ENCODE results near the gene KLHL28.
"Not testable (repeated sequence)": the region's sequence is repeated elsewhere in the genome, so short reads cannot be mapped to it uniquely, and the experiment has no call there.

The KLHL28 gene

GRCh38 chr14:44898551-44898950, 63.2 kb downstream of the KLHL28 start:
- H3K27me3 ChIP-seq (ENCODE audit: control insufficient read depth, insufficient read depth, low read length, poor library complexity, severe bottlenecking): no peaks in the 10 kb centered on the region
- no peak overlapping the region for H3K27ac ChIP-seq (ENCODE audit: insufficient read depth, low read depth, low read length, poor library complexity, severe bottlenecking)
- peak overlapping the region; percentile 88 for H3K4me3 ChIP-seq (ENCODE audit: insufficient read depth, low read depth, low read length)
- H3K36me3 ChIP-seq (ENCODE audit: control insufficient read depth, insufficient read depth, low read length): no peaks in the 10 kb centered on the region
- WGBS, 2 experiments: 80 to 100% methylated on average over 4 to 6 of the region's 6 CpGs
- H3K4me1 ChIP-seq (ENCODE audit: control insufficient read depth, insufficient read depth, low read length): no peaks in the 10 kb centered on the region
- H3K9me3 ChIP-seq (ENCODE audit: control insufficient read depth, low read length): peaks cover 3% of the 10 kb centered on the region

GRCh38 chr14:44897845-44898151, 63.9 kb downstream of the KLHL28 start:
- Histone ChIP-seq H3K27me3 (ENCODE audit: control insufficient read depth, insufficient read depth, low read length, poor library complexity, severe bottlenecking) (no peaks in the 10 kb centered on the region), H3K36me3 (ENCODE audit: control insufficient read depth, insufficient read depth, low read length) (no peaks in the 10 kb centered on the region), H3K27ac (ENCODE audit: insufficient read depth, low read depth, low read length, poor library complexity, severe bottlenecking) (peak overlapping the region; percentile 86), H3K9me3 (ENCODE audit: control insufficient read depth, low read length) (peaks cover 3% of the 10 kb centered on the region), H3K4me1 (ENCODE audit: control insufficient read depth, insufficient read depth, low read length) (no peaks in the 10 kb centered on the region), H3K4me3 (ENCODE audit: insufficient read depth, low read depth, low read length) (peak overlapping the region; percentile 88)
- WGBS, 2 experiments: 5 to 6% methylated on average over 13 of the region's 13 CpGs

- Histone ChIP-seq H3K27ac (ENCODE audit: insufficient read depth, low read depth, low read length, poor library complexity, severe bottlenecking) (peak overlapping the region; percentile 86), H3K27me3 (ENCODE audit: control insufficient read depth, insufficient read depth, low read length, poor library complexity, severe bottlenecking) (no peaks in the 10 kb centered on the region), H3K4me3 (ENCODE audit: insufficient read depth, low read depth, low read length) (peak overlapping the region; percentile 88), H3K9me3 (ENCODE audit: control insufficient read depth, low read length) (peaks cover 3% of the 10 kb centered on the region), H3K4me1 (ENCODE audit: control insufficient read depth, insufficient read depth, low read length) (no peaks in the 10 kb centered on the region), H3K36me3 (ENCODE audit: control insufficient read depth, insufficient read depth, low read length) (no peaks in the 10 kb centered on the region)
- WGBS, 2 experiments: 1% methylated on average over 81 of the region's 81 CpGs
These were observed 64.5 kb downstream of the KLHL28 start for GRCh38 chr14:44897041-44897844.

- no peaks in the 10 kb centered on the region for H3K4me1 ChIP-seq (ENCODE audit: control insufficient read depth, insufficient read depth, low read length)
- peaks cover 3% of the 10 kb centered on the region for H3K9me3 ChIP-seq (ENCODE audit: control insufficient read depth, low read length)
- no peaks in the 10 kb centered on the region for H3K27me3 ChIP-seq (ENCODE audit: control insufficient read depth, insufficient read depth, low read length, poor library complexity, severe bottlenecking)
- H3K4me3 ChIP-seq (ENCODE audit: insufficient read depth, low read depth, low read length): peak overlapping the region; percentile 88
- H3K36me3 ChIP-seq (ENCODE audit: control insufficient read depth, insufficient read depth, low read length): no peaks in the 10 kb centered on the region
- WGBS, 2 experiments: 93 to 94% methylated on average over 10 of the region's 10 CpGs
- H3K27ac ChIP-seq (ENCODE audit: insufficient read depth, low read depth, low read length, poor library complexity, severe bottlenecking): no peak overlapping the region
These were observed 65.3 kb downstream of the KLHL28 start for GRCh38 chr14:44896275-44897040.

GRCh38 chr14:44895716-44896115, 66.0 kb downstream of the KLHL28 start:
- no peak overlapping the region for H3K4me3 ChIP-seq (ENCODE audit: insufficient read depth, low read depth, low read length)
- no peaks in the 10 kb centered on the region for H3K36me3 ChIP-seq (ENCODE audit: control insufficient read depth, insufficient read depth, low read length)
- no peaks in the 10 kb centered on the region for H3K4me1 ChIP-seq (ENCODE audit: control insufficient read depth, insufficient read depth, low read length)
- 92% methylated on average over 2 of the region's 2 CpGs; no CpG with 5 or more reads in 1 of the 2 experiments for WGBS, 2 experiments
- H3K27me3 ChIP-seq (ENCODE audit: control insufficient read depth, insufficient read depth, low read length, poor library complexity, severe bottlenecking): no peaks in the 10 kb centered on the region
- peaks cover 3% of the 10 kb centered on the region for H3K9me3 ChIP-seq (ENCODE audit: control insufficient read depth, low read length)
- H3K27ac ChIP-seq (ENCODE audit: insufficient read depth, low read depth, low read length, poor library complexity, severe bottlenecking): no peak overlapping the region

GRCh38 chr14:44893535-44893934, 68.2 kb downstream of the KLHL28 start:
- no peaks in the 10 kb centered on the region for H3K4me1 ChIP-seq (ENCODE audit: control insufficient read depth, insufficient read depth, low read length)
- WGBS, 2 experiments: 88% methylated on average over 1 of the region's 2 CpGs; no CpG with 5 or more reads in 1 of the 2 experiments
- no peak overlapping the region for H3K27ac ChIP-seq (ENCODE audit: insufficient read depth, low read depth, low read length, poor library complexity, severe bottlenecking)
- H3K36me3 ChIP-seq (ENCODE audit: control insufficient read depth, insufficient read depth, low read length): no peaks in the 10 kb centered on the region
- peaks cover 3% of the 10 kb centered on the region for H3K9me3 ChIP-seq (ENCODE audit: control insufficient read depth, low read length)
- H3K4me3 ChIP-seq (ENCODE audit: insufficient read depth, low read depth, low read length): no peak overlapping the region
- H3K27me3 ChIP-seq (ENCODE audit: control insufficient read depth, insufficient read depth, low read length, poor library complexity, severe bottlenecking): no peaks in the 10 kb centered on the region

GRCh38 chr14:44891726-44892372, 69.9 kb downstream of the KLHL28 start:
- H3K36me3 ChIP-seq (ENCODE audit: control insufficient read depth, insufficient read depth, low read length); H3K4me1 ChIP-seq (ENCODE audit: control insufficient read depth, insufficient read depth, low read length); H3K27me3 ChIP-seq (ENCODE audit: control insufficient read depth, insufficient read depth, low read length, poor library complexity, severe bottlenecking); H3K9me3 ChIP-seq (ENCODE audit: control insufficient read depth, low read length); H3K4me3 ChIP-seq (ENCODE audit: insufficient read depth, low read depth, low read length); H3K27ac ChIP-seq (ENCODE audit: insufficient read depth, low read depth, low read length, poor library complexity, severe bottlenecking): not testable (repeated sequence)
- WGBS, 2 experiments: 80 to 96% methylated on average over 2 of the region's 3 CpGs

GRCh38 chr14:44889595-44890471, 71.9 kb downstream of the KLHL28 start:
- no peaks in the 10 kb centered on the region for H3K36me3 ChIP-seq (ENCODE audit: control insufficient read depth, insufficient read depth, low read length)
- WGBS, 2 experiments: 90 to 92% methylated on average over 4 of the region's 4 CpGs
- no peak overlapping the region for H3K27ac ChIP-seq (ENCODE audit: insufficient read depth, low read depth, low read length, poor library complexity, severe bottlenecking)

GRCh38 chr14:44887596-44887955, 74.2 kb downstream of the KLHL28 start:
- 94 to 95% methylated on average over 16 of the region's 16 CpGs for WGBS, 2 experiments
- no peak overlapping the region for H3K4me3 ChIP-seq (ENCODE audit: insufficient read depth, low read depth, low read length)
- H3K27me3 ChIP-seq (ENCODE audit: control insufficient read depth, insufficient read depth, low read length, poor library complexity, severe bottlenecking): no peaks in the 10 kb centered on the region

More at GRCh38 chr14:44889595-44890471, 71.9 kb downstream of the KLHL28 start:
- no peaks in the 10 kb centered on the region for H3K4me1 ChIP-seq (ENCODE audit: control insufficient read depth, insufficient read depth, low read length)
- H3K27me3 ChIP-seq (ENCODE audit: control insufficient read depth, insufficient read depth, low read length, poor library complexity, severe bottlenecking): no peaks in the 10 kb centered on the region
- no peak overlapping the region for H3K4me3 ChIP-seq (ENCODE audit: insufficient read depth, low read depth, low read length)
- no peaks in the 10 kb centered on the region for H3K9me3 ChIP-seq (ENCODE audit: control insufficient read depth, low read length)

More at GRCh38 chr14:44887596-44887955, 74.2 kb downstream of the KLHL28 start:
- Histone ChIP-seq H3K9me3 (ENCODE audit: control insufficient read depth, low read length) (peaks cover 3% of the 10 kb centered on the region), H3K4me1 (ENCODE audit: control insufficient read depth, insufficient read depth, low read length) (no peaks in the 10 kb centered on the region), H3K36me3 (ENCODE audit: control insufficient read depth, insufficient read depth, low read length) (no peaks in the 10 kb centered on the region), H3K27ac (ENCODE audit: insufficient read depth, low read depth, low read length, poor library complexity, severe bottlenecking) (no peak overlapping the region)

All from ectodermal cell (in vitro differentiated cells).